GM23338 (cell line): ENCODE results near the gene CSNK1A1. TPM values are rescaled to one million over a fixed set of nuclear protein-coding genes. Genes with fewer than 3 reads are reported as not detected.

Experiments
- ATAC-seq: fragments of 200-7000 bp; cut with Tn5 transposase; 3 replicates; pipeline ENCODE4 v1.9.1; 2020
- DNase-seq: peaks from one replicate; pipeline ENCODE4 v3.0.0-alpha.2; 2015; ENCODE audit warnings: low spot score
- H2AFZ ChIP-seq: fragments of 200-600 bp; sonication (generic); 2 replicates; pipeline ENCODE4 v1.8.0; 2016; ENCODE audit warnings: antibody characterized with exemption, mild to moderate bottlenecking, moderate library complexity
- H3F3A ChIP-seq: fragments of 200-600 bp; sonication (generic); replicated peaks from 2 replicates; pipeline ENCODE4 v1.8.0; 2017; ENCODE audit warnings: antibody characterized with exemption, mixed run types, low read depth
- H3K27ac ChIP-seq: fragments of 200-600 bp; sonication (generic); 2 replicates; pipeline ENCODE4 v1.6.1; 2016; ENCODE audit warnings: low read depth
- H3K27me3 ChIP-seq: fragments of 200-600 bp; sonication (generic); 2 replicates; pipeline ENCODE4 v1.8.0; 2016; ENCODE audit warnings: mild to moderate bottlenecking, mixed run types, moderate library complexity; ENCODE audit not compliant: insufficient read depth
- H3K36me3 ChIP-seq: fragments of 200-600 bp; sonication (generic); 2 replicates; pipeline ENCODE4 v1.8.0; 2016; ENCODE audit warnings: mild to moderate bottlenecking; ENCODE audit not compliant: insufficient read depth
- H3K4me1 ChIP-seq: fragments of 200-600 bp; sonication (generic); 2 replicates; pipeline ENCODE4 v1.8.0; 2016; ENCODE audit warnings: mild to moderate bottlenecking, moderate library complexity; ENCODE audit not compliant: insufficient read depth
- H3K4me2 ChIP-seq: fragments of 200-600 bp; sonication (generic); 2 replicates; pipeline ENCODE4 v1.7.1; 2017; ENCODE audit warnings: mixed run types
- H3K4me3 ChIP-seq: fragments of 200-600 bp; sonication (generic); 2 replicates; pipeline ENCODE4 v1.6.1; 2016; ENCODE audit warnings: mixed run types
- H3K79me2 ChIP-seq: fragments of 200-600 bp; sonication (generic); replicated peaks from 2 replicates; pipeline ENCODE4 v1.8.0; 2017; ENCODE audit warnings: mild to moderate bottlenecking; ENCODE audit not compliant: insufficient read depth
- H3K9me2 ChIP-seq: fragments of 200-600 bp; sonication (generic); 2 replicates; pipeline ENCODE4 v1.8.0; 2017; ENCODE audit not compliant: insufficient read depth
- H4K20me1 ChIP-seq: fragments of 200-600 bp; sonication (generic); replicated peaks from 2 replicates; pipeline ENCODE4 v1.8.0; 2017; ENCODE audit warnings: mild to moderate bottlenecking; ENCODE audit not compliant: insufficient read depth
- H3K27ac Mint-ChIP-seq: 2 replicates; pipeline ENCODE4 v1.8.0; 2020; ENCODE audit warnings: inconsistent platforms, mild to moderate bottlenecking, moderate library complexity, mixed read lengths
- H3K27me3 Mint-ChIP-seq: 3 replicates; pipeline ENCODE4 v1.8.0; 2022; ENCODE audit warnings: low read depth, mild to moderate bottlenecking, moderate library complexity, mixed read lengths, inconsistent platforms; ENCODE audit not compliant: insufficient read depth, poor library complexity
- H3K36me3 Mint-ChIP-seq: 3 replicates; pipeline ENCODE4 v1.8.0; 2021; ENCODE audit warnings: low read depth, mild to moderate bottlenecking, inconsistent platforms, moderate library complexity, mixed read lengths
- H3K4me1 Mint-ChIP-seq: 3 replicates; pipeline ENCODE4 v1.8.0; 2020; ENCODE audit warnings: mild to moderate bottlenecking, inconsistent platforms, mixed read lengths
- H3K4me3 Mint-ChIP-seq: 3 replicates; pipeline ENCODE4 v1.8.0; 2021; ENCODE audit warnings: moderate library complexity, mild to moderate bottlenecking, inconsistent platforms, mixed read lengths
- H3K9me3 Mint-ChIP-seq: 3 replicates; pipeline ENCODE4 v1.8.0; 2020; ENCODE audit warnings: moderate library complexity, mild to moderate bottlenecking, inconsistent platforms, mixed read lengths
- CREB1 ChIP-seq: fragments of 250-450 bp; sonication (Bioruptor Pico); IDR thresholded peaks from 2 replicates; pipeline ENCODE4 v1.5.0; 2020; ENCODE audit warnings: low read depth, mild to moderate bottlenecking, moderate library complexity
- EZH2 ChIP-seq: fragments of 200-600 bp; sonication (generic); IDR thresholded peaks from one replicate; pipeline ENCODE4 v1.8.0; 2017; ENCODE audit warnings: antibody characterized with exemption, mild to moderate bottlenecking, low read depth; ENCODE audit not compliant: unreplicated experiment
- STAT1 ChIP-seq: IDR thresholded peaks from one replicate; pipeline ENCODE4 v1.6.1; 2016; ENCODE audit warnings: antibody characterized with exemption; ENCODE audit not compliant: unreplicated experiment
- ZNF114 ChIP-seq: fragments of 250-450 bp; sonication (Bioruptor Pico); IDR thresholded peaks from 2 replicates; pipeline ENCODE4 v1.5.0; 2020; ENCODE audit warnings: mild to moderate bottlenecking, moderate library complexity
- polyA plus RNA-seq: library from polyadenylated mRNA; unstranded; fragments of >200 nt; fragmentation: Nextera tagmentation; extraction: Ambion mirVana; gene quantifications from 2 replicates; pipeline ENCODE4 v1.2.1, GENCODE V29; 2016
- total RNA-seq: library from RNA; depleted of rRNA; stranded (reverse); fragments of >200 nt; shearing (Covaris generic); gene quantifications from 2 replicates; pipeline ENCODE4 v1.2.3, GENCODE V29; 2014
- TF ChIP-seq, protein P1 (sequence below): fragments of 250-450 bp; sonication (Bioruptor Pico); IDR thresholded peaks from 2 replicates; pipeline ENCODE4 v1.5.0; 2020; ENCODE audit warnings: mild to moderate bottlenecking, moderate library complexity
- TF ChIP-seq, protein P2 (sequence below): IDR thresholded peaks from 2 replicates; pipeline ENCODE4 v1.6.1; 2016; ENCODE audit warnings: antibody characterized with exemption

CSNK1A1 gene
- total and polyA plus RNA-seq, 2 experiments from 2014 or later, result 110 to 233 TPM

DNA sequence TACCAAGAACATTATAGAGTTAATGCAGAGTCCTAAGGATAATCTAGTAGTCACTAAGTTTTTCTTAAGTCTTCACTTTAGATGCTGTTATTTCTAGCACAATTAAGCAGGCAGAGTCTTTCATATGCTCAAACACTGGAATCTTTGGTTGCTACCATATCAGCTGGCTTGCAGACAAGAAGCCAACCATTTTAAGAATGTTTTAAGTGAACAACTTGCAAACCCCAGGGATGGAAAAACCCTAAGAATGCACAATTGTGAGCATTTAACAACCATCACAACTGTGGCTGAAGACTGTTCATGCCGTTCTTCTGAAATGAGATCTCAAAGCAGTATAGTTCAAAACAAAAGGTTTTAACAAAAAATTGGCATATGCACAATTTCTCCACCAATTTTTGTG lies 55.1 kb downstream of the CSNK1A1 start:
- TF ChIP-seq, protein P1, sequence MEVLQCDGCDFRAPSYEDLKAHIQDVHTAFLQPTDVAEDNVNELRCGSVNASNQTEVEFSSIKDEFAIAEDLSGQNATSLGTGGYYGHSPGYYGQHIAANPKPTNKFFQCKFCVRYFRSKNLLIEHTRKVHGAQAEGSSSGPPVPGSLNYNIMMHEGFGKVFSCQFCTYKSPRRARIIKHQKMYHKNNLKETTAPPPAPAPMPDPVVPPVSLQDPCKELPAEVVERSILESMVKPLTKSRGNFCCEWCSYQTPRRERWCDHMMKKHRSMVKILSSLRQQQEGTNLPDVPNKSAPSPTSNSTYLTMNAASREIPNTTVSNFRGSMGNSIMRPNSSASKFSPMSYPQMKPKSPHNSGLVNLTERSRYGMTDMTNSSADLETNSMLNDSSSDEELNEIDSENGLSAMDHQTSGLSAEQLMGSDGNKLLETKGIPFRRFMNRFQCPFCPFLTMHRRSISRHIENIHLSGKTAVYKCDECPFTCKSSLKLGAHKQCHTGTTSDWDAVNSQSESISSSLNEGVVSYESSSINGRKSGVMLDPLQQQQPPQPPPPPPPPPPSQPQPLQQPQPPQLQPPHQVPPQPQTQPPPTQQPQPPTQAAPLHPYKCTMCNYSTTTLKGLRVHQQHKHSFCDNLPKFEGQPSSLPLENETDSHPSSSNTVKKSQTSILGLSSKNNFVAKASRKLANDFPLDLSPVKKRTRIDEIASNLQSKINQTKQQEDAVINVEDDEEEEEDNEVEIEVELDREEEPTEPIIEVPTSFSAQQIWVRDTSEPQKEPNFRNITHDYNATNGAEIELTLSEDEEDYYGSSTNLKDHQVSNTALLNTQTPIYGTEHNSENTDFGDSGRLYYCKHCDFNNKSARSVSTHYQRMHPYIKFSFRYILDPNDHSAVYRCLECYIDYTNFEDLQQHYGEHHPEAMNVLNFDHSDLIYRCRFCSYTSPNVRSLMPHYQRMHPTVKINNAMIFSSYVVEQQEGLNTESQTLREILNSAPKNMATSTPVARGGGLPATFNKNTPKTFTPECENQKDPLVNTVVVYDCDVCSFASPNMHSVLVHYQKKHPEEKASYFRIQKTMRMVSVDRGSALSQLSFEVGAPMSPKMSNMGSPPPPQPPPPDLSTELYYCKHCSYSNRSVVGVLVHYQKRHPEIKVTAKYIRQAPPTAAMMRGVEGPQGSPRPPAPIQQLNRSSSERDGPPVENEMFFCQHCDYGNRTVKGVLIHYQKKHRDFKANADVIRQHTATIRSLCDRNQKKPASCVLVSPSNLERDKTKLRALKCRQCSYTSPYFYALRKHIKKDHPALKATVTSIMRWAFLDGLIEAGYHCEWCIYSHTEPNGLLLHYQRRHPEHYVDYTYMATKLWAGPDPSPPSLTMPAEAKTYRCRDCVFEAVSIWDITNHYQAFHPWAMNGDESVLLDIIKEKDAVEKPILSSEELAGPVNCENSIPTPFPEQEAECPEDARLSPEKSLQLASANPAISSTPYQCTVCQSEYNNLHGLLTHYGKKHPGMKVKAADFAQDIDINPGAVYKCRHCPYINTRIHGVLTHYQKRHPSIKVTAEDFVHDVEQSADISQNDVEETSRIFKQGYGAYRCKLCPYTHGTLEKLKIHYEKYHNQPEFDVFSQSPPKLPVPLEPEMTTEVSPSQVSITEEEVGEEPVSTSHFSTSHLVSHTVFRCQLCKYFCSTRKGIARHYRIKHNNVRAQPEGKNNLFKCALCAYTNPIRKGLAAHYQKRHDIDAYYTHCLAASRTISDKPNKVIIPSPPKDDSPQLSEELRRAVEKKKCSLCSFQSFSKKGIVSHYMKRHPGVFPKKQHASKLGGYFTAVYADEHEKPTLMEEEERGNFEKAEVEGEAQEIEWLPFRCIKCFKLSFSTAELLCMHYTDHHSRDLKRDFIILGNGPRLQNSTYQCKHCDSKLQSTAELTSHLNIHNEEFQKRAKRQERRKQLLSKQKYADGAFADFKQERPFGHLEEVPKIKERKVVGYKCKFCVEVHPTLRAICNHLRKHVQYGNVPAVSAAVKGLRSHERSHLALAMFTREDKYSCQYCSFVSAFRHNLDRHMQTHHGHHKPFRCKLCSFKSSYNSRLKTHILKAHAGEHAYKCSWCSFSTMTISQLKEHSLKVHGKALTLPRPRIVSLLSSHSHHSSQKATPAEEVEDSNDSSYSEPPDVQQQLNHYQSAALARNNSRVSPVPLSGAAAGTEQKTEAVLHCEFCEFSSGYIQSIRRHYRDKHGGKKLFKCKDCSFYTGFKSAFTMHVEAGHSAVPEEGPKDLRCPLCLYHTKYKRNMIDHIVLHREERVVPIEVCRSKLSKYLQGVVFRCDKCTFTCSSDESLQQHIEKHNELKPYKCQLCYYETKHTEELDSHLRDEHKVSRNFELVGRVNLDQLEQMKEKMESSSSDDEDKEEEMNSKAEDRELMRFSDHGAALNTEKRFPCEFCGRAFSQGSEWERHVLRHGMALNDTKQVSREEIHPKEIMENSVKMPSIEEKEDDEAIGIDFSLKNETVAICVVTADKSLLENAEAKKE, result no peak
- TF ChIP-seq, protein P2, sequence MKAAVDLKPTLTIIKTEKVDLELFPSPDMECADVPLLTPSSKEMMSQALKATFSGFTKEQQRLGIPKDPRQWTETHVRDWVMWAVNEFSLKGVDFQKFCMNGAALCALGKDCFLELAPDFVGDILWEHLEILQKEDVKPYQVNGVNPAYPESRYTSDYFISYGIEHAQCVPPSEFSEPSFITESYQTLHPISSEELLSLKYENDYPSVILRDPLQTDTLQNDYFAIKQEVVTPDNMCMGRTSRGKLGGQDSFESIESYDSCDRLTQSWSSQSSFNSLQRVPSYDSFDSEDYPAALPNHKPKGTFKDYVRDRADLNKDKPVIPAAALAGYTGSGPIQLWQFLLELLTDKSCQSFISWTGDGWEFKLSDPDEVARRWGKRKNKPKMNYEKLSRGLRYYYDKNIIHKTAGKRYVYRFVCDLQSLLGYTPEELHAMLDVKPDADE, result no peak
- no peak for TF ChIP-seq ZNF114 (CRISPR knock-in tag)
- TF ChIP-seq EZH2, result no peak
- TF ChIP-seq STAT1, result no peak
- no peak for TF ChIP-seq CREB1 (CRISPR knock-in tag)
- H3K27me3 ChIP-seq, result no peaks in the 10 kb centered on the region
- H3K36me3 ChIP-seq, result peaks cover 8% of the 10 kb centered on the region; the same call in 1 of the 2 replicates
- Mint-ChIP-seq H3K4me1 (peaks cover 48% of the 10 kb centered on the region), H3K4me3 (no peak overlapping the region), H3K36me3 (peaks cover 53% of the 10 kb centered on the region), H3K9me3 (no peaks in the 10 kb centered on the region), H3K27ac (peak overlapping the region; percentile 70), H3K27me3 (peaks cover 2% of the 10 kb centered on the region)
- H3K9me2 ChIP-seq, result no peaks in the 10 kb centered on the region
- H3K4me3 ChIP-seq, result no peak overlapping the region
- H3F3A ChIP-seq, result no peaks in the 10 kb centered on the region
- H2AFZ ChIP-seq, result no peak overlapping the region
- H3K4me1 ChIP-seq, result peaks cover 43% of the 10 kb centered on the region
- H3K79me2 ChIP-seq, result no peaks in the 10 kb centered on the region
- 0 out of 2 replicates have a peak overlapping the region, but pooled peaks have one; percentile 20 for H3K27ac ChIP-seq
- ATAC-seq, result no peak
- no peak for DNase-seq
- H4K20me1 ChIP-seq, result no peaks in the 10 kb centered on the region
- peak overlapping the region; percentile 19 for H3K4me2 ChIP-seq
